ENCODE measurements around the gene PACSIN3.

The PACSIN3 gene

DNA sequence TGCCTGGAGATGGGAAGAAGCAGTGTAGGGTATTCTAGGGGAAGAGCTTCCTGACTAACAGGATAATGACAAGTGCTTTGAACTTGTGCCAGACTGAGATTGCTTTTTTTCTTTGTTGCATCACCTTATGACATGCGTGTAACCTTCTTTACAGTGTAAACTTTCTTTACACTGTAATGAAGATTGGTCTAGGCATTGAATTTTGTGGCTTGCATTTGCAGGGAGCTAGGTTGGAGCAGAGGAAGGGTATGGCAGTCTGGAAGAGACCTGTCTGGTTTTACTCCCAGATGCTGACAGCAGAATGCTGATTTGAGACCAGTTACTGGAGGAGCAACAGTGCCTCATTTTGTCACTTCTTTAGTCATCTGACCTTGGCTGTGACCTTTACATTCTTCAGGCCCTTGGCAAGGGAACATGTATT, 34.2 kb upstream of the PACSIN3 start:
- Histone ChIP-seq H3K27me3 (ENCODE audit: control insufficient read depth, insufficient read depth, low read length) (no peaks in the 10 kb centered on the region), H3K36me3 (ENCODE audit: control insufficient read depth, insufficient read depth, low read length) (no peaks in the 10 kb centered on the region), H3K9ac (no peak overlapping the region), H3K4me1 (no peaks in the 10 kb centered on the region), H3K79me2 (no peaks in the 10 kb centered on the region), H3K4me3 (ENCODE audit: low read depth, low read length) (no peak overlapping the region), H3K4me2 (ENCODE audit: low read length) (no peak overlapping the region), H3K27ac (no peak overlapping the region), H2AFZ (no peak overlapping the region), H3K9me3 (ENCODE audit: control insufficient read depth, low read length) (no peaks in the 10 kb centered on the region)
- TF ChIP-seq, protein P1, sequence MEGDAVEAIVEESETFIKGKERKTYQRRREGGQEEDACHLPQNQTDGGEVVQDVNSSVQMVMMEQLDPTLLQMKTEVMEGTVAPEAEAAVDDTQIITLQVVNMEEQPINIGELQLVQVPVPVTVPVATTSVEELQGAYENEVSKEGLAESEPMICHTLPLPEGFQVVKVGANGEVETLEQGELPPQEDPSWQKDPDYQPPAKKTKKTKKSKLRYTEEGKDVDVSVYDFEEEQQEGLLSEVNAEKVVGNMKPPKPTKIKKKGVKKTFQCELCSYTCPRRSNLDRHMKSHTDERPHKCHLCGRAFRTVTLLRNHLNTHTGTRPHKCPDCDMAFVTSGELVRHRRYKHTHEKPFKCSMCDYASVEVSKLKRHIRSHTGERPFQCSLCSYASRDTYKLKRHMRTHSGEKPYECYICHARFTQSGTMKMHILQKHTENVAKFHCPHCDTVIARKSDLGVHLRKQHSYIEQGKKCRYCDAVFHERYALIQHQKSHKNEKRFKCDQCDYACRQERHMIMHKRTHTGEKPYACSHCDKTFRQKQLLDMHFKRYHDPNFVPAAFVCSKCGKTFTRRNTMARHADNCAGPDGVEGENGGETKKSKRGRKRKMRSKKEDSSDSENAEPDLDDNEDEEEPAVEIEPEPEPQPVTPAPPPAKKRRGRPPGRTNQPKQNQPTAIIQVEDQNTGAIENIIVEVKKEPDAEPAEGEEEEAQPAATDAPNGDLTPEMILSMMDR (IDR thresholded peaks at IDR 0.05): no peak

DNA sequence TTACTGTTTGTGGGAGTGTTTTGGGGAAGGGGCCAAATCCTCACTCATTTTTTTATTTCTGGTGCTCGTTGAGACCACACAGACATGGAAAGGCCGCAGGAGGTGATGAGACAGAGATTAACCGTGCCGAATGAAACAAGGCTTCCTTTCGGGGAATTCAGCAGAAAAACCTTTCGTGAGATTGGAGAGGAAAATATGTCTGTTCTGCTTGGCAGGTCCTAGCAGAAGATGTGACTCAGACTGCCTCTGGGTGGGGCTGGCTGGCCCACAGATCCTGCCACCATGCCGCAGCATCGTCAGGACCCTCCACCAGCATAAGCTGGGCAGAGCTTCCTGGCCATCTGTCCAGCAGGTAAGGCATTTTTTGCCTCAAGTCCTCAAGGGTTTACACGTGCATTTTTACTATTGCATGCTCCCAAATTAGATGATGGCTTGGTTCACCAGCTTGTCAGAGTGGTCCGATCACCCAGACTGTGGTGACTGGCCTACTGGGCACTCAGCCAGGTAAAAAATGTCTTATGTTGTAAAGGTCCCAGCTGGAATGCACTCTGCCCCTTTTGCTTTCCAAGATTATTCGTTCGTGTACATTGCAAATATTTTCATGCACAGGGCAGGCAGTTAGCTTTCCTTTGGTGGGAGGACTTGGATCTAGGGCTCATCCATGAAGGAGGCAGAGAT, 30.0 kb upstream of the PACSIN3 start:
- H3K27me3 ChIP-seq (ENCODE audit: control insufficient read depth, insufficient read depth, low read length): no peaks in the 10 kb centered on the region
- H3K4me1 ChIP-seq: no peaks in the 10 kb centered on the region
- H3K4me2 ChIP-seq (ENCODE audit: low read length): peak overlapping the region; percentile 62
- no peak overlapping the region for H3K4me3 ChIP-seq (ENCODE audit: low read depth, low read length)
- no peaks in the 10 kb centered on the region for H3K9me3 ChIP-seq (ENCODE audit: control insufficient read depth, low read length)
- H3K27ac ChIP-seq: no peak overlapping the region
- TF ChIP-seq, protein P1 (IDR thresholded peaks at IDR 0.05): no peak
- no peak overlapping the region for H2AFZ ChIP-seq
- no peaks in the 10 kb centered on the region for H3K79me2 ChIP-seq
- no peaks in the 10 kb centered on the region for H3K36me3 ChIP-seq (ENCODE audit: control insufficient read depth, insufficient read depth, low read length)
- no peak overlapping the region for H3K9ac ChIP-seq

DNA sequence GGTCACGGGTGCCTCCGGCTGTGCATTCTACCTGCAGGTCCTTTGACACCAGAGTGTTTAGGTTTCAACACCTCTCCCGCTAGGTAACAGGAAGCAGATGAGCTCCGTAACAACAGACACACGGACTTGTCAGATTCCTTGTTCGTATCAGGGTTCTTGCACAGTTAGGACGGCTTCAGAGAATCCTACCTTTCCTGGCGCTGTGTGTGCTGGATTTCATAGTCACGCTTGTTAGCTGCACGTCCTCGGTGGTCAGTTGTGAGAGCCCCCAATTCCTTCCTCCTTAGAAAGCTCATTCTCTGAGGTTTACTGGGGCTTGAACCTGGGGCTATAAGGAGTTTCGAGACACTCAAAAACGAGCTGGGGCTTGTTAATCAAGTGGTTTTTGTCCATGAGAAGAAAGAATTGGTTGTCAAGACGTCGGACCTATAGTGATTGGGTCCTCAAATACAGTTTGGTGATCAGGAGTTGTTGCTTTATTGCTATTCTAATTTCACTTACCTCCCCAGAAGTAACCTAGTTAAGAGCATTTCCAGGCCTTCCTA, 29.2 kb upstream of the PACSIN3 start:
- Histone ChIP-seq H3K4me2 (ENCODE audit: low read length) (peak overlapping the region; percentile 62), H3K4me3 (ENCODE audit: low read depth, low read length) (peak overlapping the region; percentile 71), H3K27ac (peak overlapping the region; percentile 74), H3K4me1 (no peaks in the 10 kb centered on the region), H3K79me2 (no peaks in the 10 kb centered on the region), H2AFZ (peak overlapping the region; percentile 93), H3K36me3 (ENCODE audit: control insufficient read depth, insufficient read depth, low read length) (no peaks in the 10 kb centered on the region), H3K9ac (no peak overlapping the region), H3K9me3 (ENCODE audit: control insufficient read depth, low read length) (no peaks in the 10 kb centered on the region), H3K27me3 (ENCODE audit: control insufficient read depth, insufficient read depth, low read length) (no peaks in the 10 kb centered on the region)
- TF ChIP-seq, protein P1 (IDR thresholded peaks at IDR 0.05): no peak

DNA sequence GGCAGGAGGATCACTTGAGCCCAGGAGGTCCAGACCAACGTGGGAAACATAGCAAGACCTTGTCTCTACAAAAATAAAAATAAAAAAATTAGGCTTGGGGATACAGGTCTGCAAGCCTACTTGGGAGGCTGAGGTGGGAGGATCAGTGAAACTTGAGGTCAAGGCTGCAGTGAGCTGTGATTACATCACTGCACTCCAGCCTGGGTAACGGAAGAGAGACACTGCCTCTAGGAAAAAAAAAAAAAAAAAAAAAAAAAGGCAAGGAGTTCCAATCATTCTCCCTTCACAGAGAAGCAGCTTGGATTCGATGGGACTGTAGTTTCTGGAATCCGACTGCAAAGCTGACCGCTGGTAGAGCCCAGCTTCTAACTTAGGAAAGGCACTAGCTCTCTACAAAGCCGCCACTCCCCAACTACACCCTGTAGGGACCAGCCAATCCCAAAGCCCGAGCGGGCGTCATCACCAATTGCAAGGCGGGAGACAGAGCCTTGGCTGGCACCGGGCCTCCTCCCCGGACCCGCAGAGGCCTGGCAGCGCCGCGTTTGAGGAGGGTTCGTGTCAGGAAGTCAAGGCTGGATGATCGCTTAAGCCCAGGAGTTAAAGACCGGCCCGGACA, 27.8 kb upstream of the PACSIN3 start:
- no peaks in the 10 kb centered on the region for H3K9me3 ChIP-seq (ENCODE audit: control insufficient read depth, low read length)
- TF ChIP-seq, protein P1 (IDR thresholded peaks at IDR 0.05): no peak
- H3K4me1 ChIP-seq: no peaks in the 10 kb centered on the region
- peak overlapping the region; percentile 74 for H3K27ac ChIP-seq
- H3K79me2 ChIP-seq: no peaks in the 10 kb centered on the region
- H3K27me3 ChIP-seq (ENCODE audit: control insufficient read depth, insufficient read depth, low read length): no peaks in the 10 kb centered on the region
- H3K9ac ChIP-seq: no peak overlapping the region
- peak overlapping the region; percentile 71 for H3K4me3 ChIP-seq (ENCODE audit: low read depth, low read length)
- H3K4me2 ChIP-seq (ENCODE audit: low read length): peak overlapping the region; percentile 77
- H3K36me3 ChIP-seq (ENCODE audit: control insufficient read depth, insufficient read depth, low read length): no peaks in the 10 kb centered on the region
- peak overlapping the region; percentile 93 for H2AFZ ChIP-seq

Measured in parathyroid adenoma (tissue), 2 donors.